Measurements from ENCODE around the gene MRNIP.

Gene MRNIP

DNA sequence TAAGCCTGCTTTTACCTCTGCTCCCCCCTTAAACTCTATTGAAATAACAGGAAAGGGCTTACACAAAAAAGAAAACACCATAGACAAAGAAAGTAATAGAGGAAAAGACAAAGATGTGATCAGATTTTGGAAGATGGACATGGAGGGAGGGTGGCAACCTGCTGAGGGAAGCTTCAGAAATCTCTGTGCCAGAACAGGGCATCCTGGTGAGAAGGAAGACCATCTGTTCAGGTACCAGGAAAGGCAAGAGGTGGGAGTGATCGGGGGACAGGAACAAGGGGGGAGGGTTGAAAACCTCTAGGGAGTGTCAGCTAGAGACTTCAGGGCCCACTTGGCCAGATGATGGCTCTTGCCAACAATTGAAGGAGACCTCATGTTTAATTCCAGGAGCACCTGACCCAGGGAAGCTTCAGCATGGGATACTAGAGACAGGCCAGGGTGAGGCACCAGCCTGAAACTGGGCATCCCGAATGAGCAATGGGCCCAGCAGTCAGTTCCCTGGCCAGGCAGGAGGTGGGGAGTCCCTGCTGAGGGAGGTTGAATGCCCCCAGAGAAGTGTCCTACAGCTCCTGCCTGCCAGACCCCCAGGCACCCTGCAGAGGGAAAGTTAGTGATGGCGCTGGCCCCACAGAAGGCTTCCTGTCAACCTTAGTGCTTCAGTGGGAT, 29.7 kb downstream of the MRNIP start:
- TF ChIP-seq, protein P1, sequence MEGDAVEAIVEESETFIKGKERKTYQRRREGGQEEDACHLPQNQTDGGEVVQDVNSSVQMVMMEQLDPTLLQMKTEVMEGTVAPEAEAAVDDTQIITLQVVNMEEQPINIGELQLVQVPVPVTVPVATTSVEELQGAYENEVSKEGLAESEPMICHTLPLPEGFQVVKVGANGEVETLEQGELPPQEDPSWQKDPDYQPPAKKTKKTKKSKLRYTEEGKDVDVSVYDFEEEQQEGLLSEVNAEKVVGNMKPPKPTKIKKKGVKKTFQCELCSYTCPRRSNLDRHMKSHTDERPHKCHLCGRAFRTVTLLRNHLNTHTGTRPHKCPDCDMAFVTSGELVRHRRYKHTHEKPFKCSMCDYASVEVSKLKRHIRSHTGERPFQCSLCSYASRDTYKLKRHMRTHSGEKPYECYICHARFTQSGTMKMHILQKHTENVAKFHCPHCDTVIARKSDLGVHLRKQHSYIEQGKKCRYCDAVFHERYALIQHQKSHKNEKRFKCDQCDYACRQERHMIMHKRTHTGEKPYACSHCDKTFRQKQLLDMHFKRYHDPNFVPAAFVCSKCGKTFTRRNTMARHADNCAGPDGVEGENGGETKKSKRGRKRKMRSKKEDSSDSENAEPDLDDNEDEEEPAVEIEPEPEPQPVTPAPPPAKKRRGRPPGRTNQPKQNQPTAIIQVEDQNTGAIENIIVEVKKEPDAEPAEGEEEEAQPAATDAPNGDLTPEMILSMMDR (IDR thresholded peaks at IDR 0.05; ENCODE audit: control insufficient read depth, insufficient read depth, low read depth, low read length, missing control alignments) = no peak
- no peak for DNase-seq (ENCODE audit: low read depth)
- H3K4me3 ChIP-seq (ENCODE audit: control insufficient read depth, low read depth, low read length) = no peak overlapping the region

DNA sequence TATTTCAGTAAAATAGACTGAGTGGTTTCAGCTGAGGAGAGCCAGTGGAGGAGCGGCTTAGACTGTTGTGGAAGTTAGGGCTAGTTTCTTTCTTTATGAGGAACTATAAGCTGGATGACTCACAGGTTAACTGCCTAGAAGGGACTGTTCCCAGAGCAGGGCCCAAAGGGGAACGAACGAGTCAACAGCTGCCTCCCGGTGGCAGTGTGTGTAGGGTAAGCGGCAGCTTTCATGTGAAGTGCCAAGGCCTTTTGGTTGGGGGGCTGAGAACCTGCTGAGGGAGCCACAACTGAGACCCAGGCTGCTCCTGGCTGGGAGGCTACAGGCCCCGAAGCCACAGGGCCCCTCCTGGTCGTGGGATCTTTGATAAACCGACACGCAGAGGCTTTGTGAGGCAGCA, 30.9 kb downstream of the MRNIP start:
- no peak for DNase-seq (ENCODE audit: low read depth)
- no peak overlapping the region for H3K4me3 ChIP-seq (ENCODE audit: control insufficient read depth, low read depth, low read length)
- TF ChIP-seq, protein P1 (IDR thresholded peaks at IDR 0.05; ENCODE audit: control insufficient read depth, insufficient read depth, low read depth, low read length, missing control alignments) = no peak

DNA sequence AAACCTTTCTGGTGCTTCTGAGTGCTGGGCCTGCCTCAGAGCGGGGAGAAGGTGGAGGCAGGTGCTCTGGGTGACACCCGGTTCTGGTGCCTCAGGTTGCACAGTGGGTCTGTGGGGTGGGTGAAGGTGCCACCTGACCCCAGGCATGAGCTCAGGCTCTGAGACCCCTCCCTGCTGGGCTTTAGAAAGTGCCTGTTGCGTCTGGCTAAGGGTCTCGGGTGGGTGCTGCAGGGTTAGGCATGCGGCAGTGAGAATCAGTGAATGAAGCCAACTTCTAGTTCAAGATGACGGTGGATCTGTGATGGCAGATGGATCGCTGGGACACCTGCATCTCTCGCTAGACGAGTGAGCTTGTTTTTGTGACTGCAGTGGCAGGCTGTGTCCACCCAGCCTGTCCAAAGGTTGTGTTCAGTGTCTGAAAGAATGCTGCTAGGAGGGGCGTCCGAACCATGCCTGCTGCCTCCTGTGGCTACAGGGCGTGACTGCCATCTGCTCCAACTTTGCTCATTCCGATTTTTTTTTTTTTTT, 32.9 kb downstream of the MRNIP start:
- H3K4me3 ChIP-seq (ENCODE audit: control insufficient read depth, low read depth, low read length) = no peak overlapping the region
- no peak for DNase-seq (ENCODE audit: low read depth)
- TF ChIP-seq, protein P1 (IDR thresholded peaks at IDR 0.05; ENCODE audit: control insufficient read depth, insufficient read depth, low read depth, low read length, missing control alignments) = no peak

DNA sequence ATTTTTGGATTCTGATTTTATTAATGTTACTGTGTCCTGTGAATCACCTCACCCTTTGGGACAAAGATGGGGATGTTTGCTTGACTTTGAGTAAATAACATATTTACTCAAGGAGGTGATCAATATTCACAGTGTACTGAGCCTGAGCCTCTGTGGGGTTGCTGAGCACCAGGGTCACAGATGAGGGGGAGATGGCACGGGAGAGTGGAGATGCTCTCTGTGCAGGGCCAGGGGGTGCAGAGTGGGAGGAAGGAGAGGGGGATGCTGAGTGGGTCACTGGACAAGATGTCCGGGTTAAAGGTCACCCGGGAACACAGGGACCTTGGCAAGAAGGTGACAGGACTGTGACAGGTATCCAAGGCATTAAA, 33.9 kb downstream of the MRNIP start:
- no peak overlapping the region for H3K4me3 ChIP-seq (ENCODE audit: control insufficient read depth, low read depth, low read length)
- DNase-seq (ENCODE audit: low read depth) = no peak
- TF ChIP-seq, protein P1 (IDR thresholded peaks at IDR 0.05; ENCODE audit: control insufficient read depth, insufficient read depth, low read depth, low read length, missing control alignments) = no peak

DNA sequence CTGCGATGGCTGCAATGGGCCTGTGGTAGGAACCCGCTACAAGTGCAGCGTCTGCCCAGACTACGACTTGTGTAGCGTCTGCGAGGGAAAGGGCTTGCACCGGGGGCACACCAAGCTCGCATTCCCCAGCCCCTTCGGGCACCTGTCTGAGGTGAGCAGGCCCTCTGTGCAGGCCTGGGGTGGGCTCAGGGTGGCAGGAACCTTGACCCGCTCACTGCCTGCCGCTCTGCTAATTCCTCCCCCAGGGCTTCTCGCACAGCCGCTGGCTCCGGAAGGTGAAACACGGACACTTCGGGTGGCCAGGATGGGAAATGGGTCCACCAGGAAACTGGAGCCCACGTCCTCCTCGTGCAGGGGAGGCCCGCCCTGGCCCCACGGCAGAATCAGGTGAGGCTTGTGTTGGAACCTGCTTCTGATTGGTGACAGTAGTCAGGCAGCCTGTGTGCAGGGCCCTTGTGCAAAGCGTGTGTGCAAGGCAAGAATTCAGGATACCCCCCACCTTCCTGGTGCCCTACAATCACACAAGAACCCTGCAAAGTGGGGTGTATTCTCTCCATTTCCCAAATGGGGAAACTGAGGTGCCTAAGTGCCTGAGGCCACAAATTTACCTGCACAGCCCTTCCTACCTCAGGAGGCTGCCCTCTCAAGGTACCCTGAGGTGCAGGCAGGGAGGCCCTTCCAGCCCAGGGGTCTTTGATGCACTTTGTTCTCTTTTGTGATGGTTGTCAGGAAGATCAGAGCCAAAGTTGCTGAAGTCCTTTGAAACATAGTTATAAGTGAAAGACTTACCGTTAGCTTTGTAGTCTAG, 34.5 kb downstream of the MRNIP start:
- no peak overlapping the region for H3K4me3 ChIP-seq (ENCODE audit: control insufficient read depth, low read depth, low read length)
- TF ChIP-seq, protein P1 (IDR thresholded peaks at IDR 0.05; ENCODE audit: control insufficient read depth, insufficient read depth, low read depth, low read length, missing control alignments) = no peak
- no peak for DNase-seq (ENCODE audit: low read depth)

DNA sequence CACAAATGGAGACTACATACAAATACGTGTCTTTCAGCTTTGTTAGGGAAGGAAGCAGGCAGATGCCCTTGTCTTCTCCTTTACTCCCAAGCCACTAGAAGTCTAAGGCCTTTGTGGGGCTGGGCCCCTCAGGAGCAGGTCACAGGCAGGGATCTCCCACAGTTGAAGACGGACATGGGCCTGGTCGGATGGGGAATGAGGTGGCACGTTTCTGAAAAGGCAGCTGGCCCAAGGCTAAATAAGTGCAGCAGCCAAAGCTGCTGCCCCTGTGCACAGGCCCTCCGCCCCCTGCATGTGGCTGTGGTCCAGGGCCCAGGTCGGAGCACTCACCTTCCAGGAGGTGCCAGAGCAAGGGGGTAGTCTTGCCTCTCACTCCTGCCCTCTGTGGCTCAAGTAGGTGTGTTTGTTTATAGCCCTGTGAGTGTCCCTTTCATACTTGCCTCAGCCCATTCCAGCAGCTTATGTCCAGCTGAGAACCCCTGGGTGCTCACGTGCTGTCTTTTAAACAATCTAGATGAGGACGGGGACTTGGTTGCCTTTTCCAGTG, 36.1 kb downstream of the MRNIP start:
- DNase-seq (ENCODE audit: low read depth) = no peak
- H3K4me3 ChIP-seq (ENCODE audit: control insufficient read depth, low read depth, low read length) = peak overlapping the region; percentile 61
- TF ChIP-seq, protein P1 (IDR thresholded peaks at IDR 0.05; ENCODE audit: control insufficient read depth, insufficient read depth, low read depth, low read length, missing control alignments) = no peak

Measured in AG09309 (cell line).